Ectodermal cell (in vitro differentiated cells): ENCODE data around the gene ADRA2C.

Experiments
- H3K27ac ChIP-seq: 2 replicates; pipeline ENCODE4 v1.7.0; 2013; ENCODE audit warnings: mild to moderate bottlenecking, low read depth, low read length; ENCODE audit not compliant: insufficient read depth, poor library complexity, severe bottlenecking
- H3K27me3 ChIP-seq: 2 replicates; pipeline ENCODE4 v1.7.0; 2013; ENCODE audit warnings: mild to moderate bottlenecking, low read length; ENCODE audit not compliant: insufficient read depth, control insufficient read depth, poor library complexity, severe bottlenecking
- H3K36me3 ChIP-seq: one replicate; pipeline ENCODE4 v1.7.0; 2013; ENCODE audit warnings: low read length; ENCODE audit not compliant: control insufficient read depth, insufficient read depth
- H3K4me1 ChIP-seq: one replicate; pipeline ENCODE4 v1.7.0; 2013; ENCODE audit warnings: low read length; ENCODE audit not compliant: control insufficient read depth, insufficient read depth
- H3K4me3 ChIP-seq: 2 replicates; pipeline ENCODE4 v1.7.0; 2013; ENCODE audit warnings: low read depth, low read length, control low read depth; ENCODE audit not compliant: insufficient read depth
- H3K9me3 ChIP-seq: 2 replicates; pipeline ENCODE4 v1.7.0; 2013; ENCODE audit warnings: mild to moderate bottlenecking, low read length, moderate library complexity; ENCODE audit not compliant: control insufficient read depth
- WGBS, 2 experiments: methylation state at CpG; one replicate each; pipeline ENCODE4 v1.1.7; 2013; ENCODE audit warnings: missing lambda C conversion rate in 2 of 2; 5-methylcytosine and 5-hydroxymethylcytosine counted together

ADRA2C gene

DNA sequence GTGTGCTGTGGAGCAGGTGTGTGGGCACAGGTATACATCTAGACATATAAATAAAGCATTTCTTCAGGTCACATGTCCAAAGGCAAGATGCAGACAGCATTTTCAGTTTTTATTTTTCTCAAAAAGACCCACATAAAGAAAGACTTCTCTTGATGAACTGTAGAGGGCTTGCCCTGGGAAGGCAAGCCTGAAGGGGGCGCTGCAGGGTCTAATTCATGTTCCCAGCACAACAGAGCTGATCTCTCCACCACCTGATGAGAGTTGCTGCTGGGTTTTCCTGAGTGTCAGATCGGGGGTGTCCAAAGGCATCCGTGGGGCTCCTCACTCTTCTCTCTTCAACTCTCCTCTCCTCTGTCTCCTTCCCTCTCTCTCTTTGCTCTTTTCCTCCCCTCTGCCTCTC, 26.6 kb downstream of the ADRA2C start:
- H3K4me1 ChIP-seq = no peaks in the 10 kb centered on the region
- H3K9me3 ChIP-seq = no peaks in the 10 kb centered on the region
- no peak overlapping the region for H3K27ac ChIP-seq
- peaks cover 5% of the 10 kb centered on the region for H3K27me3 ChIP-seq
- WGBS, 2 experiments = 15 to 21% methylated on average over 3 of the region's 3 CpGs
- no peak overlapping the region for H3K4me3 ChIP-seq
- H3K36me3 ChIP-seq = no peaks in the 10 kb centered on the region

DNA sequence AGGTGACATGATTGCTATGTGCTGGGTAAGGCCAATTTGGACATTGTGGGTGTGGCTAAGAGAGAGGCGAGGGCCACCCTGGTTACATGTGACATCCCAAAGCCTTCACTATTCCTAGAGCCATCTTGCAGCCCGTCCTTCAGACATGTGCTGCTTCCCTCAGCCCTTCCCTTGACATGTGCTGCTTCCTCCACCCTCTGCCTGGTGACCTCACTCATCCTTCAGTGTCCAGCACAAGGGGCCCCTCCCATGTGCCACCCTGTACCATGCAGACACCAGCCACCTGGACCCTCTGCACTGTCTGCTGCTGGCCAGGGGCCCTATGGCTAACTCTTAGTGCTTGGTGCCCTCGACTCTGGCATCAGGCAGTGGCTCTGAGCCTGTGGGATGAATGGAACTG, 27.4 kb downstream of the ADRA2C start:
- Histone ChIP-seq H3K9me3 (no peaks in the 10 kb centered on the region), H3K4me3 (no peak overlapping the region), H3K27ac (no peak overlapping the region), H3K4me1 (no peaks in the 10 kb centered on the region), H3K27me3 (peaks cover 5% of the 10 kb centered on the region), H3K36me3 (no peaks in the 10 kb centered on the region)
- WGBS, 2 experiments = 82 to 85% methylated on average over 3 of the region's 3 CpGs

GRCh38 chr4:3796960-3797359, 30.8 kb downstream of the ADRA2C start:
- Histone ChIP-seq H3K9me3 (no peaks in the 10 kb centered on the region), H3K36me3 (no peaks in the 10 kb centered on the region), H3K27me3 (peaks cover 9% of the 10 kb centered on the region), H3K4me1 (no peaks in the 10 kb centered on the region), H3K27ac (no peak overlapping the region), H3K4me3 (no peak overlapping the region)
- whole genome bisulfite sequencing, 2 experiments = 94 to 95% methylated on average over 2 of the region's 2 CpGs

DNA sequence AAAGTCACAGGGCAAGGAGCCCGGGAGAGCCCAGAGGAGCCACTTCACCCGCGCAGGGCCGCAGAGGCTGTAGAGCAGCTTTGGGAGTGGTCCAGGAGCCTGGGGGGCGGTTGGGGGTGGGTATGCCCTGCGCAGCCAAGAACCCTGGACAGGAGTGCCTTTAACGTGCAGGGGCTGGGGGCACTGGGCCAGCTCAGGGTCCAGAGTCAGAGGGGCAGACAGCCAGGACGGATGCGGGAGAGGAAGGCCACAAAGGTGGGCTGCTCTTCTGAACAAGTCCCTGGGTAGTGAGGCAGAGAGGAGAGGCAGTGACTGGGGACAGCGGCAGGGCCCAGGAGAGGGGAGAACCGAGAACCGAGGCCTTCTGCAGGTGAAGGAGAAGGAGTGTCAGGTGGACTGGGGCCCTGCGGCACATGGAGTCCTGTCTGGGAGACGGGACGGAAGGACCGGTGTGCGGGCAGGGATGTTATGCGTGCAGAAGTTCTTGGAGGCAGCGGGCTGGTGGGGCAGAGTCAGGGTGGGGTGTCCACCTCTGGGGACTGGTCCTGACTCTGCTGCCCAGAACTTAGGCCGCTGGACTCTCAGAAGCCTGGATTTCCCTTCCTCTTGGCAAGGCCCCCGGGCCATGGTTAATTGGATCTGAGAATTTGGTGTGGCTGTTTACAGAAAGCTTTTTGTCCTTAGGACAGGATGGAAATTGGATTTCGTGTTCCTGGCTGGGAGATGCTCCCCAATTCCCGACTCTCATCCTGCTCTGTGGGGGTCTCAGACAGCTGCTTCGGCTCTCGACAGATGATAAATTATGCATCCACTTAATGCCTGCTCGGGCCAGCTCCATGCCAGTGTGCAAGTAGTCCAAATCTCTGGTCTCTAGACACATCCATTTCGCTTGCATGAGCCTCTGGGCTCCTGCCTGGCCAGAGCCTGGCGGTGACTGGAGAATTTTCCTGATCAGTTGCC, 31.9 kb downstream of the ADRA2C start:
- Histone ChIP-seq H3K4me1 (peaks cover 11% of the 10 kb centered on the region), H3K27me3 (peaks cover 4% of the 10 kb centered on the region), H3K36me3 (no peaks in the 10 kb centered on the region), H3K9me3 (no peaks in the 10 kb centered on the region), H3K4me3 (no peak overlapping the region), H3K27ac (no peak overlapping the region)
- 89 to 91% methylated on average over 27 to 28 of the region's 28 CpGs for WGBS, 2 experiments

- no peaks in the 10 kb centered on the region for H3K9me3 ChIP-seq
- WGBS, 2 experiments = 91 to 92% methylated on average over 13 of the region's 13 CpGs
- no peaks in the 10 kb centered on the region for H3K36me3 ChIP-seq
- peaks cover 8% of the 10 kb centered on the region for H3K27me3 ChIP-seq
- H3K4me1 ChIP-seq = peaks cover 18% of the 10 kb centered on the region
- H3K4me3 ChIP-seq = no peak overlapping the region
- no peak overlapping the region for H3K27ac ChIP-seq
Measured at GRCh38 chr4:3799496-3799895, 33.3 kb downstream of the ADRA2C start.

GRCh38 chr4:3800351-3800750, 34.2 kb downstream of the ADRA2C start:
- Histone ChIP-seq H3K4me1 (peaks cover 18% of the 10 kb centered on the region), H3K36me3 (no peaks in the 10 kb centered on the region), H3K4me3 (no peak overlapping the region), H3K27ac (no peak overlapping the region), H3K9me3 (no peaks in the 10 kb centered on the region), H3K27me3 (peaks cover 12% of the 10 kb centered on the region)
- 84% methylated on average over 12 of the region's 12 CpGs for WGBS, 2 experiments

DNA sequence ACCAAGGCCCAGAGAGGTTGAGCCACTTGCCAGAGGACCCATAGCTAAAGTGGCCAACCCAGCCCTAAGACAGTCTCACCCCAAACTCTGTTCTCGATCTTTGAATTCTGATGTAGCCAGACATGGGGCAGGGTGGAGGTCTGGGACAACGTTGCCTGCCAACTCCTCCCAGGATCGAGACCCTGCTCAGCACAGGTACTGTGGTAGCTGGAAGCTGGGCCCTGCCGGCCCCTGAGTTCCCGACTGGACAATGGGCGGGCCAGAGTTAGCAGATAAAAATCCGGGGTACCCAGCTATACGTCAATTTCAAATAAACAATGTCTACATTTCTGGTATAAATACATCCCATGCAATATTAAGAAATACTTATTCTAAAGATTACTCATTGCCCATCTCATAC, 35.3 kb downstream of the ADRA2C start:
- H3K36me3 ChIP-seq = no peaks in the 10 kb centered on the region
- H3K27me3 ChIP-seq = peaks cover 19% of the 10 kb centered on the region
- no peak overlapping the region for H3K4me3 ChIP-seq
- peaks cover 18% of the 10 kb centered on the region for H3K4me1 ChIP-seq
- WGBS, 2 experiments = 95% methylated on average over 8 of the region's 8 CpGs
- no peaks in the 10 kb centered on the region for H3K9me3 ChIP-seq
- no peak overlapping the region for H3K27ac ChIP-seq

GRCh38 chr4:3801931-3802550, 35.9 kb downstream of the ADRA2C start:
- no peak overlapping the region for H3K27ac ChIP-seq
- H3K4me1 ChIP-seq = peaks cover 18% of the 10 kb centered on the region
- no peak overlapping the region for H3K4me3 ChIP-seq
- H3K9me3 ChIP-seq = no peaks in the 10 kb centered on the region
- WGBS, 2 experiments = 69 to 71% methylated on average over 15 of the region's 15 CpGs
- peaks cover 19% of the 10 kb centered on the region for H3K27me3 ChIP-seq
- H3K36me3 ChIP-seq = no peaks in the 10 kb centered on the region

DNA sequence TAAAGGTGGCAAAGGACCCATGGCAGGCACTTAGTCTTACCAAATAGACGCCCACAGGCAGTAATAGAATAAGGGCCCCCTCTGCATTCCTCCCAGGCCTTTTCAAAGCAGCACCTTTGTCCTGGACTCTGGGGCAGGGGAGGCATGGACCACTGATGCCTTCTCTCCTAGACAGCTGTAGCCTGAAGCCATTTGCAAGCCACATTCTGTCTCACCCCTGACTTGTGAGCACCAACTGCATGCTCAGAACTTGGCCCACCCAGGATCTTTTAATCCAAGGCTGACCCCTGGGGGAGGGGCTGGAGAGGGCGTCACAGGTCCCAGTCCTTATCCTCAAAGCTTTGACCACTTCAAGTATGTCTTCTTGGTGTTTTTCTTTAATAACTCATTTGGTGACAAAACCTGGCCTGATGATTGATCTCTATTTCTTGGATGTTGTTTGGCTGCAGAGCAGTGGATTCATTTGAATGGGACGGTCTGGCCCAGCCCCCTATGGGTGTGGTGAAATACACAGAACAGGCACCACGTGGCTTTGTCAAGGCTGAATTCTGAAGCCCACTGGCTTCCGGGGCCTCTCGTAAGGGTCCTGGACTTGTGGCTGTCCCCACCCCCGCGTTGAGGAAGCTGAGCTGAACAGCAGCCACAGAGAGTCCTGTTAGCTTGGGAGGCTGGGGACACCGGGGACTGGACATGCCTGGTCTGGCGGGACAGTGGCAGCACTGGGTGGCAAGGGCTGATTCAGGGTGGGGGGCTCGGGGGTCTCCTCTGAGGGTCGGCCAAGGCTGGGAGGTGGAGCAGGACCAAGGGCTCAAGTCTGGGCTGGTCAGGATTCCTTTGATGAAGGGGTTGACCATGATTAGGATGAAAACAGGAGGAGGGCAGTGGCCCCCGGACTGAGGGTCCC, 36.6 kb downstream of the ADRA2C start:
- Histone ChIP-seq H3K27ac (no peak overlapping the region), H3K36me3 (no peaks in the 10 kb centered on the region), H3K4me3 (no peak overlapping the region), H3K27me3 (peaks cover 19% of the 10 kb centered on the region), H3K4me1 (peaks cover 18% of the 10 kb centered on the region), H3K9me3 (no peaks in the 10 kb centered on the region)
- WGBS, 2 experiments = 69 to 74% methylated on average over 13 of the region's 13 CpGs

- H3K4me3 ChIP-seq = no peak overlapping the region
- no peaks in the 10 kb centered on the region for H3K36me3 ChIP-seq
- no peak overlapping the region for H3K27ac ChIP-seq
- H3K9me3 ChIP-seq = no peaks in the 10 kb centered on the region
- H3K4me1 ChIP-seq = peaks cover 18% of the 10 kb centered on the region
- peaks cover 23% of the 10 kb centered on the region for H3K27me3 ChIP-seq
- 80 to 81% methylated on average over 18 of the region's 18 CpGs for WGBS, 2 experiments
Measured at GRCh38 chr4:3803475-3803847, 37.3 kb downstream of the ADRA2C start.
